GM19467 (cell line): ENCODE results near the gene EXOC4.

ENCODE experiments used
- ATAC-seq: cut with Tn5 transposase; IDR thresholded peaks from one replicate; pipeline ENCODE4 v1.9.1; 2021; ENCODE audit warnings: mild to moderate bottlenecking, moderate library complexity; ENCODE audit not compliant: unreplicated experiment

EXOC4 gene

GRCh38 chr7:133693281-133693680, 440.4 kb downstream of the EXOC4 start:
- no peak for ATAC-seq

GRCh38 chr7:133696056-133696455, 443.2 kb downstream of the EXOC4 start:
- no peak for ATAC-seq

GRCh38 chr7:133697585-133697984, 444.7 kb downstream of the EXOC4 start:
- ATAC-seq = no peak

- no peak for ATAC-seq
These were observed 445.2 kb downstream of the EXOC4 start for GRCh38 chr7:133698127-133698526.

GRCh38 chr7:133699386-133699785, 446.5 kb downstream of the EXOC4 start:
- no peak for ATAC-seq

- no peak for ATAC-seq
These were observed 449.2 kb downstream of the EXOC4 start for GRCh38 chr7:133702078-133702477.

GRCh38 chr7:133702960-133703359, 450.1 kb downstream of the EXOC4 start:
- no peak for ATAC-seq

- no peak for ATAC-seq
These were observed 450.7 kb downstream of the EXOC4 start for GRCh38 chr7:133703547-133703946.

- no peak for ATAC-seq
These were observed 451.6 kb downstream of the EXOC4 start for GRCh38 chr7:133704453-133704852.

- ATAC-seq = no peak
These were observed 452.7 kb downstream of the EXOC4 start for GRCh38 chr7:133705596-133705995.

GRCh38 chr7:133706016-133706415, 453.1 kb downstream of the EXOC4 start:
- ATAC-seq = no peak

GRCh38 chr7:133709036-133709880, 456.4 kb downstream of the EXOC4 start:
- ATAC-seq = no peak

GRCh38 chr7:133712544-133712943, 459.7 kb downstream of the EXOC4 start:
- no peak for ATAC-seq

GRCh38 chr7:133714654-133715053, 461.8 kb downstream of the EXOC4 start:
- ATAC-seq = no peak

GRCh38 chr7:133718131-133718530, 465.3 kb downstream of the EXOC4 start:
- ATAC-seq = no peak

- ATAC-seq = no peak
These were observed 470.2 kb downstream of the EXOC4 start for GRCh38 chr7:133723044-133723443.

GRCh38 chr7:133724148-133724547, 471.3 kb downstream of the EXOC4 start:
- ATAC-seq = no peak

GRCh38 chr7:133724694-133725093, 471.8 kb downstream of the EXOC4 start:
- ATAC-seq = no peak

- no peak for ATAC-seq
These were observed 474.8 kb downstream of the EXOC4 start for GRCh38 chr7:133727476-133728214.

- ATAC-seq = no peak
These were observed 477.5 kb downstream of the EXOC4 start for GRCh38 chr7:133730360-133730759.

- ATAC-seq = no peak
These were observed 480.5 kb downstream of the EXOC4 start for GRCh38 chr7:133733401-133733800.

- no peak for ATAC-seq
These were observed 482.3 kb downstream of the EXOC4 start for GRCh38 chr7:133735222-133735621.
